CD14-positive monocyte (primary cell): ENCODE measurements around the gene PNKD. TPM values are rescaled to one million over a fixed set of nuclear protein-coding genes. Genes with fewer than 3 reads are reported as not detected.
A peak's percentile ranks its signal among the peaks of the same experiment; 100 is the strongest.
"Not testable (repeated sequence)": the region's sequence is repeated elsewhere in the genome, so short reads cannot be mapped to it uniquely, and the experiment has no call there.

Experiments used
- DNase-seq, 3 donors: peaks; one replicate each; pipeline ENCODE4 v3.0.0-alpha.2; 2011 to 2022
- H2AFZ ChIP-seq: 2 replicates; pipeline ENCODE4 v1.6.0; 2012; ENCODE audit warnings: mild to moderate bottlenecking, low read depth, low read length, inconsistent platforms; ENCODE audit not compliant: insufficient read depth, poor library complexity, severe bottlenecking
- H3K27ac ChIP-seq, 2 donors: 1 replicate in 1 of 2; 2 replicates in 1 of 2; pipeline ENCODE4 v1.5.1; 2012 to 2013; ENCODE audit warnings: low read length in 2 of 2, control low read depth in 1 of 2, inconsistent platforms in 1 of 2, low read depth in 1 of 2, mild to moderate bottlenecking in 1 of 2
- H3K27me3 ChIP-seq, 2 donors: one replicate each; pipeline versions ENCODE4 v1.6.0 to v1.6.1; 2011 to 2013; ENCODE audit warnings: low read length in 2 of 2; ENCODE audit not compliant: control insufficient read depth in 2 of 2, insufficient read depth in 2 of 2
- H3K36me3 ChIP-seq, 2 donors: replicated peaks in 1 of 2; 1 replicate in 1 of 2; 2 replicates in 1 of 2; pipeline versions ENCODE4 v1.5.1 to v1.6.1; 2012 to 2013; ENCODE audit warnings: low read length in 2 of 2, control low read depth in 1 of 2, inconsistent platforms in 1 of 2, mild to moderate bottlenecking in 1 of 2; ENCODE audit not compliant: insufficient read depth in 2 of 2, control insufficient read depth in 1 of 2
- H3K4me1 ChIP-seq, 2 donors: 1 replicate in 1 of 2; 2 replicates in 1 of 2; pipeline versions ENCODE4 v1.5.1 to v1.6.1; 2012 to 2013; ENCODE audit warnings: low read length in 2 of 2, control low read depth in 1 of 2, inconsistent platforms in 1 of 2, mild to moderate bottlenecking in 1 of 2, moderate library complexity in 1 of 2; ENCODE audit not compliant: insufficient read depth in 2 of 2, control insufficient read depth in 1 of 2
- H3K4me2 ChIP-seq: replicated peaks from 2 replicates; pipeline ENCODE3; 2012; ENCODE audit warnings: low read length, moderate library complexity, mild to moderate bottlenecking; ENCODE audit not compliant: poor library complexity, severe bottlenecking; ENCODE audit errors: extremely low read depth
- H3K4me3 ChIP-seq, 3 experiments: fragments of 200-600 bp in 1 of 3; sonication (generic) in 1 of 3; replicated peaks in 1 of 3; 1 replicate in 2 of 3; 2 replicates in 1 of 3; pipeline ENCODE4 v1.5.1; 2011 to 2013; ENCODE audit warnings: low read length in 3 of 3, mild to moderate bottlenecking in 3 of 3, control low read depth in 2 of 3, low read depth in 2 of 3, inconsistent platforms in 1 of 3, moderate library complexity in 1 of 3
- H3K79me2 ChIP-seq: 2 replicates; pipeline ENCODE4 v1.6.0; 2012; ENCODE audit warnings: mild to moderate bottlenecking, control low read depth, inconsistent platforms, low read length, moderate library complexity; ENCODE audit not compliant: insufficient read depth
- H3K9ac ChIP-seq: 2 replicates; pipeline ENCODE4 v1.6.0; 2017; ENCODE audit warnings: low read length, mild to moderate bottlenecking; ENCODE audit not compliant: insufficient read depth, poor library complexity, severe bottlenecking
- H3K9me3 ChIP-seq, 2 donors: replicated peaks in 1 of 2; 1 replicate in 1 of 2; 2 replicates in 1 of 2; pipeline versions ENCODE4 v1.5.1 to v1.6.1; 2012 to 2013; ENCODE audit warnings: low read length in 2 of 2, control low read depth in 1 of 2; ENCODE audit not compliant: control insufficient read depth in 1 of 2, insufficient read depth in 1 of 2
- H4K20me1 ChIP-seq: 2 replicates; pipeline ENCODE4 v1.6.0; 2012; ENCODE audit warnings: mild to moderate bottlenecking, low read length, control low read depth, moderate library complexity; ENCODE audit not compliant: insufficient read depth
- H3K27ac Mint-ChIP-seq, 7 donors: one replicate each; pipeline ENCODE4 v1.8.0; 2020; ENCODE audit warnings: mild to moderate bottlenecking in 7 of 7, mixed read lengths in 7 of 7, moderate library complexity in 6 of 7, inconsistent platforms in 2 of 7
- H3K27me3 Mint-ChIP-seq, 3 donors: one replicate each; pipeline ENCODE4 v1.8.0; 2021 to 2022; ENCODE audit warnings: low read depth in 3 of 3, mild to moderate bottlenecking in 3 of 3, mixed read lengths in 3 of 3, moderate library complexity in 3 of 3, inconsistent platforms in 1 of 3
- H3K36me3 Mint-ChIP-seq, 2 donors: one replicate each; pipeline ENCODE4 v1.8.0; 2020; ENCODE audit warnings: mixed read lengths in 2 of 2, inconsistent platforms in 1 of 2, mild to moderate bottlenecking in 1 of 2
- H3K4me1 Mint-ChIP-seq: one replicate; pipeline ENCODE4 v1.8.0; 2020; ENCODE audit warnings: mild to moderate bottlenecking, mixed read lengths
- H3K4me3 Mint-ChIP-seq, 2 donors: one replicate each; pipeline ENCODE4 v1.8.0; 2020; ENCODE audit warnings: mild to moderate bottlenecking in 2 of 2, mixed read lengths in 2 of 2, moderate library complexity in 1 of 2
- H3K9me3 Mint-ChIP-seq, 7 donors: one replicate each; pipeline ENCODE4 v1.8.0; 2020 to 2022; ENCODE audit warnings: mixed read lengths in 7 of 7, mild to moderate bottlenecking in 6 of 7, moderate library complexity in 6 of 7, inconsistent platforms in 2 of 7
- CTCF ChIP-seq: fragments of 200-600 bp; IDR thresholded peaks from one replicate; pipeline ENCODE4 v1.8.0; 2022; ENCODE audit warnings: antibody characterized with exemption, mild to moderate bottlenecking
- WGBS: methylation state at CpG from one replicate; pipeline ENCODE4 v1.1.5; 2013; ENCODE audit warnings: missing lambda C conversion rate; ENCODE audit not compliant: insufficient coverage; 5-methylcytosine and 5-hydroxymethylcytosine counted together
- intact Hi-C, 2 donors: fragments of 100-400 bp; cut with micrococcal nuclease; formaldehyde crosslinking; loops; one replicate each; pipeline versions ENCODE4 v1.15.0 to v1.15.1; 2023
- polyA plus RNA-seq, 3 donors: library from polyadenylated mRNA; depleted of rRNA in 1 of 3; unstranded in 2 of 3; stranded (reverse) in 1 of 3; fragments of 300-500 nt in 2 of 3; fragments of >200 nt in 1 of 3; fragmentation: Illumina TruSeq in 2 of 3; gene quantifications; 1 replicate in 2 of 3; 2 replicates in 1 of 3; pipeline ENCODE4 v1.2.3, GENCODE V29; 2012 to 2021

Gene PNKD
- polyA plus RNA-seq, 3 donors = 79.8 to 92.0 (median 88.2) TPM

- Mint-ChIP-seq H3K4me1 (peaks cover 53% of the 10 kb centered on the region), H3K4me3 (no peak overlapping the region), H3K9me3 (no peaks in the 10 kb centered on the region), H3K27ac (peak overlapping the region; percentile 10 to 73 (median 61)), H3K27me3 (peaks cover 0 to 3% (median 0%) of the 10 kb centered on the region in 3 donors), H3K36me3 (peaks cover 42 to 49% of the 10 kb centered on the region in 2 donors)
- WGBS = 45% methylated on average over 13 of the region's 18 CpGs
- Histone ChIP-seq H3K9me3 (no peaks in the 10 kb centered on the region), H3K4me1 (peaks cover 46 to 56% of the 10 kb centered on the region in 2 donors), H3K36me3 (peaks cover 42 to 49% of the 10 kb centered on the region in 2 donors), H3K4me3 (no peak overlapping the region), H2AFZ (no peak overlapping the region), H3K9ac (no peak overlapping the region), H3K27me3 (no peaks in the 10 kb centered on the region), H4K20me1 (peaks cover 74% of the 10 kb centered on the region), H3K4me2 (no peak overlapping the region), H3K79me2 (peaks cover 70% of the 10 kb centered on the region), H3K27ac (no peak overlapping the region)
- peak; percentile 89 for TF ChIP-seq CTCF
- intact Hi-C loops = loop anchor here (5.0 to 10.0 kb wide), 4 partner anchors 125 to 292 kb away; partner anchors contain the start of genes CTDSP1 (in 2 of the 2), CNOT9 (in 1 of the 2) and USP37 (in 1 of the 2)
- peak; percentile 73 to 80 (median 78) for DNase-seq
Measured at GRCh38 chr2:218272531-218273212, 2.4 kb downstream of the PNKD start.

- H3K4me1 Mint-ChIP-seq = peaks cover 52% of the 10 kb centered on the region
- Histone ChIP-seq H3K36me3 (peaks cover 49 to 53% of the 10 kb centered on the region in 2 donors), H3K79me2 (peaks cover 71% of the 10 kb centered on the region), H3K4me1 (peaks cover 46 to 56% of the 10 kb centered on the region in 2 donors), H4K20me1 (peaks cover 79% of the 10 kb centered on the region)
- H3K9ac ChIP-seq, H2AFZ ChIP-seq, H3K27ac ChIP-seq, H3K27me3 Mint-ChIP-seq, DNase-seq, H3K4me3 Mint-ChIP-seq, H3K9me3 Mint-ChIP-seq, H3K4me3 ChIP-seq, H3K4me2 ChIP-seq, H3K9me3 ChIP-seq, H3K27me3 ChIP-seq: not testable (repeated sequence)
- intact Hi-C loops = loop anchor here (5.0 to 10.0 kb wide), 4 partner anchors 124 to 291 kb away; partner anchors contain the start of genes CTDSP1 (in 2 of the 2), CNOT9 (in 1 of the 2) and USP37 (in 1 of the 2)
- H3K36me3 Mint-ChIP-seq = peaks cover 46 to 54% of the 10 kb centered on the region in 2 donors
- 100% methylated on average over 1 of the region's 8 CpGs for WGBS
- peak overlapping the region in 6 of 7 donors; percentile 35 to 75 (median 70) for H3K27ac Mint-ChIP-seq
Measured at GRCh38 chr2:218273214-218273907, 3.0 kb downstream of the PNKD start.
